COR-L47 (cell line): ENCODE data around the gene MAGEA2B.
"Not testable (repeated sequence)": the region's sequence is repeated elsewhere in the genome, so short reads cannot be mapped to it uniquely, and the experiment has no call there.

Experiments
- DNase-seq: peaks from one replicate; lab custom pipeline; 2025; lab: John Stamatoyannopoulos, UW

MAGEA2B gene

GRCh38 chrX:152758918-152759317 lies 44.5 kb downstream of the MAGEA2B start, which contains the start of gene CSAG3:
TSS of gene CSAG3 (plus strand) at chrX:152759218.
- DNase-seq = not testable (repeated sequence)

- DNase-seq = not testable (repeated sequence)
Observed at GRCh38 chrX:152759544-152759943, 45.1 kb downstream of the MAGEA2B start.

GRCh38 chrX:152761582-152761981 lies 47.2 kb downstream of the MAGEA2B start:
- DNase-seq = not testable (repeated sequence)

GRCh38 chrX:152766562-152766961 lies 52.1 kb downstream of the MAGEA2B start:
- DNase-seq = not testable (repeated sequence)
